ENCODE data around the gene FARP1. TPM values are rescaled to one million over a fixed set of nuclear protein-coding genes. Genes with fewer than 3 reads are reported as not detected.

The FARP1 gene
- total RNA-seq, 1 donor from 2014 or later = 357 TPM

GRCh38 chr13:98295371-98295770, 152.5 kb downstream of the FARP1 start:
- no peak for DNase-seq (ENCODE audit: extremely low spot score, unreplicated experiment)
- Mint-ChIP-seq H3K4me3 (ENCODE audit: unreplicated experiment) (no peak overlapping the region), H3K4me1 (ENCODE audit: unreplicated experiment) (peaks cover 78% of the 10 kb centered on the region), H3K27me3 (ENCODE audit: unreplicated experiment) (no peaks in the 10 kb centered on the region), H3K9me3 (ENCODE audit: unreplicated experiment) (no peaks in the 10 kb centered on the region), H3K36me3 (ENCODE audit: unreplicated experiment) (peaks cover 9% of the 10 kb centered on the region), H3K27ac (ENCODE audit: unreplicated experiment) (peak overlapping the region; percentile 13)
- no peak for TF ChIP-seq CTCF (IDR thresholded peaks at IDR 0.05)

- Mint-ChIP-seq H3K4me1 (ENCODE audit: unreplicated experiment) (peaks cover 87% of the 10 kb centered on the region), H3K36me3 (ENCODE audit: unreplicated experiment) (peaks cover 7% of the 10 kb centered on the region), H3K27ac (ENCODE audit: unreplicated experiment) (no peak overlapping the region), H3K4me3 (ENCODE audit: unreplicated experiment) (no peak overlapping the region), H3K9me3 (ENCODE audit: unreplicated experiment) (no peaks in the 10 kb centered on the region), H3K27me3 (ENCODE audit: unreplicated experiment) (no peaks in the 10 kb centered on the region)
- no peak for TF ChIP-seq CTCF (IDR thresholded peaks at IDR 0.05)
- no peak for DNase-seq (ENCODE audit: extremely low spot score, unreplicated experiment)
Measured at GRCh38 chr13:98297051-98297450, 154.2 kb downstream of the FARP1 start.

GRCh38 chr13:98297745-98298144, 154.9 kb downstream of the FARP1 start:
- Mint-ChIP-seq H3K4me3 (ENCODE audit: unreplicated experiment) (no peak overlapping the region), H3K27ac (ENCODE audit: unreplicated experiment) (no peak overlapping the region), H3K9me3 (ENCODE audit: unreplicated experiment) (no peaks in the 10 kb centered on the region), H3K27me3 (ENCODE audit: unreplicated experiment) (no peaks in the 10 kb centered on the region), H3K4me1 (ENCODE audit: unreplicated experiment) (peaks cover 87% of the 10 kb centered on the region), H3K36me3 (ENCODE audit: unreplicated experiment) (peaks cover 7% of the 10 kb centered on the region)
- TF ChIP-seq CTCF (IDR thresholded peaks at IDR 0.05) = no peak
- no peak for DNase-seq (ENCODE audit: extremely low spot score, unreplicated experiment)

- H3K27me3 Mint-ChIP-seq (ENCODE audit: unreplicated experiment) = no peaks in the 10 kb centered on the region
- H3K9me3 Mint-ChIP-seq (ENCODE audit: unreplicated experiment) = no peaks in the 10 kb centered on the region
- H3K4me3 Mint-ChIP-seq (ENCODE audit: unreplicated experiment) = no peak overlapping the region
- TF ChIP-seq CTCF (IDR thresholded peaks at IDR 0.05) = no peak
- H3K4me1 Mint-ChIP-seq (ENCODE audit: unreplicated experiment) = peaks cover 87% of the 10 kb centered on the region
- DNase-seq (ENCODE audit: extremely low spot score, unreplicated experiment) = no peak
- peaks cover 7% of the 10 kb centered on the region for H3K36me3 Mint-ChIP-seq (ENCODE audit: unreplicated experiment)
- peak overlapping the region; percentile 66 for H3K27ac Mint-ChIP-seq (ENCODE audit: unreplicated experiment)
Measured at GRCh38 chr13:98298599-98298998, 155.7 kb downstream of the FARP1 start.

- Mint-ChIP-seq H3K27me3 (ENCODE audit: unreplicated experiment) (no peaks in the 10 kb centered on the region), H3K4me3 (ENCODE audit: unreplicated experiment) (no peak overlapping the region), H3K4me1 (ENCODE audit: unreplicated experiment) (peaks cover 90% of the 10 kb centered on the region), H3K9me3 (ENCODE audit: unreplicated experiment) (no peaks in the 10 kb centered on the region), H3K36me3 (ENCODE audit: unreplicated experiment) (peaks cover 7% of the 10 kb centered on the region), H3K27ac (ENCODE audit: unreplicated experiment) (peak overlapping the region; percentile 93)
- no peak for DNase-seq (ENCODE audit: extremely low spot score, unreplicated experiment)
- TF ChIP-seq CTCF (IDR thresholded peaks at IDR 0.05) = no peak
Measured at GRCh38 chr13:98299235-98299965, 156.5 kb downstream of the FARP1 start.
